ENCODE results near the gene PTTG1IP. TPM values are rescaled to one million over a fixed set of nuclear protein-coding genes. Genes with fewer than 3 reads are reported as not detected.

Gene PTTG1IP
- total and polyA plus RNA-seq, 3 experiments from 2014 or later, result 48.2 to 69.8 (median 50.8) TPM

DNA sequence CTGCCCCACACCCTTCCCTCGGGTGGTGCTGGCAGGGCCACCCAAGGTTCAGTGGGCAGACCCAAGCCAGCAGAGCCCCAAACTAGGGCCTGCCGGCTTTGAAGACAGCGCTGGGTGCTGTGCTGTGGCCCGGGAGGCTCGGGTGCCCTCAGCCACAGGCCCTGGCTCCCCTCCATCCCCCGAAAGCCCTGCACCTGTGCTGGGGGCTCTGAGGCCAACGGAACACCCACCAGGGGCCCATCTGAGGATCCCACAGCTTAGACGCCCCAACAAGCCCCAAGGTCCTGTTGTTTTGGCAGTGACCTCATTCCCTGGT is 38.6 kb upstream of the PTTG1IP start:
- Histone ChIP-seq H3K27ac (ENCODE audit: low read depth, low read length) (peak overlapping the region; percentile 53), H3K4me3 (ENCODE audit: low read length) (peak overlapping the region; percentile 47), H3K9me3 (ENCODE audit: low read length) (no peaks in the 10 kb centered on the region), H3K4me1 (ENCODE audit: insufficient read depth, low read length) (peaks cover 95% of the 10 kb centered on the region), H3K27me3 (ENCODE audit: insufficient read depth, low read length, poor library complexity, severe bottlenecking) (no peaks in the 10 kb centered on the region), H3K36me3 (ENCODE audit: insufficient read depth, low read length) (peaks cover 15% of the 10 kb centered on the region)
- ChIA-PET CTCF (interaction anchor here (0.7 to 12.5 kb wide), 5 partner anchors 7 to 402 kb away, joined by 3 to 219 read pairs (median 3); partner anchors contain the start of gene PTTG1IP), POLR2A (interaction anchor here (1.0 to 5.4 kb wide), 2 partner anchors 15 to 20 kb away, joined by 4 to 72 read pairs; no protein-coding TSS in a partner anchor)
- DNase-seq, result no peak
- no peaks in the 10 kb centered on the region for H3K9me3 Mint-ChIP-seq
- H3K27me3 Mint-ChIP-seq, result no peaks in the 10 kb centered on the region
- peak overlapping the region; percentile 82 to 99 (median 93) for H3K27ac Mint-ChIP-seq
- H3K4me3 Mint-ChIP-seq, result peak overlapping the region; percentile 56 to 89 (median 78)
- H3K36me3 Mint-ChIP-seq, result peaks cover 3 to 31% (median 13%) of the 10 kb centered on the region in 3 donors
- peaks cover 63 to 81% (median 69%) of the 10 kb centered on the region in 3 donors for H3K4me1 Mint-ChIP-seq

DNA sequence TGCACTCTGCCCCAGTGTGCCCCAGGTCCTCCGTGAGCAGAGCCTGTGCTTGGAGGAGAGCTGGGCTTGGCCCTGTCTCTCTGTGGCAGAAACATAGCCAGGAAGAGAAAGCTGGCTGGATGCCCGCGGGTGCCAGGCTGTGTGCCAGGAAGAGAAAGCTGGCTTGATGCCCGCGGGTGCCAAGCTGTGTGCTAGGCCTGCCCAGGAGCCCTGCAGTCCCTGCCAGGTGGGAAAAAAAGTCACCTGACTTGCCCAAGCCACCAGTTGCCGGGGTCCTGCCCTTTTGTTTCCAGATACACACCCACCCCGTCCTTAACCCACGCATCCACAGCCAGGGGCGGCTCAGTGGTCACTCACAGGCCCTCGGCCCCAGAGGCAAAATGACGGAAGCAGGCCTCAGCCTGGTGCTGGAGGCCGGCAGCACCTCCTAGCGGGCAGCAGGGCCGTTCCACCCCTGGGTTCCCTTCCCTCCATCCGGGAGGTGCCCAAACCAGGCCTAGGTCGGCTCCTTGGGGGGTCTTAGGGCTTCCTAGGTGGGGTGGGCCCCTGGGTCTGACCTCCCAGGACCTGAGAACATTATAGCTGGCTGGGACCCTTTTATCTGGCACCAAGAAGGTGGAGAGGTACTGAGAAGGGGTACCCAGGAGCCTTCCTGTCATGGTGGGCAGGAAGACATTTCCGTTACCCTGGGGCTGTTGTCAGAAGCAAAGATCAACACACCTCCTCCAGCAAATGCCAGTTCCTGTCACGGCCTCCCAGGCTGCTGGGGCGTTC is 38.1 kb upstream of the PTTG1IP start:
- Mint-ChIP-seq H3K36me3 (peaks cover 3 to 28% (median 11%) of the 10 kb centered on the region in 3 donors), H3K9me3 (no peaks in the 10 kb centered on the region), H3K4me3 (peak overlapping the region; percentile 56 to 89 (median 78)), H3K27ac (peak overlapping the region; percentile 82 to 99 (median 93)), H3K27me3 (no peaks in the 10 kb centered on the region), H3K4me1 (peaks cover 57 to 77% (median 65%) of the 10 kb centered on the region in 3 donors)
- Histone ChIP-seq H3K4me1 (ENCODE audit: insufficient read depth, low read length) (peaks cover 95% of the 10 kb centered on the region), H3K27ac (ENCODE audit: low read depth, low read length) (peak overlapping the region; percentile 53), H3K4me3 (ENCODE audit: low read length) (peak overlapping the region; percentile 47), H3K9me3 (ENCODE audit: low read length) (no peaks in the 10 kb centered on the region), H3K27me3 (ENCODE audit: insufficient read depth, low read length, poor library complexity, severe bottlenecking) (no peaks in the 10 kb centered on the region), H3K36me3 (ENCODE audit: insufficient read depth, low read length) (peaks cover 21% of the 10 kb centered on the region)
- ChIA-PET CTCF (interaction anchor here (0.7 to 12.5 kb wide), 8 partner anchors 8 to 401 kb away, joined by 3 to 219 read pairs (median 3); partner anchors contain the start of genes ITGB2 and PTTG1IP), POLR2A (interaction anchor here (1.0 to 5.4 kb wide), 6 partner anchors 8 to 38 kb away, joined by 4 to 72 read pairs (median 8); partner anchors contain the start of genes ITGB2 and PTTG1IP)
- DNase-seq, result peak; percentile 44 to 82 (median 75)

DNA sequence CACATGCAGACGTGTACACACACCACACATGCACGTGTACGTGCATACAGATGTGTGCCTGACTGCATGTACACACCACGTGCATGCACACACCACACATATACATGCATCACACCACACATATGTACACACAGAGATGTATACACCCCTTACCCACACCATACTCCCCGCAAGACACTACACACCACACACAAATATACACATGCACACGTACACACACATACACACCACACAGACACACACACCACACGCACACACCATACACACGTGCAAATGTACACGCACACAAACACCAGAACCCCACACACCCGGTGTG is 37.5 kb upstream of the PTTG1IP start:
- ChIA-PET CTCF (interaction anchor here (0.9 to 12.5 kb wide), 6 partner anchors 8 to 218 kb away, joined by 3 to 219 read pairs (median 3); partner anchors contain the start of gene ITGB2), POLR2A (interaction anchor here (1.0 to 5.4 kb wide), 5 partner anchors 9 to 37 kb away, joined by 4 to 72 read pairs (median 10); partner anchors contain the start of genes ITGB2 and PTTG1IP)
- Histone ChIP-seq H3K36me3 (ENCODE audit: insufficient read depth, low read length) (peaks cover 26% of the 10 kb centered on the region), H3K27ac (ENCODE audit: low read depth, low read length) (peak overlapping the region; percentile 53), H3K9me3 (ENCODE audit: low read length) (no peaks in the 10 kb centered on the region), H3K4me1 (ENCODE audit: insufficient read depth, low read length) (peaks cover 94% of the 10 kb centered on the region), H3K4me3 (ENCODE audit: low read length) (peak overlapping the region; percentile 47), H3K27me3 (ENCODE audit: insufficient read depth, low read length, poor library complexity, severe bottlenecking) (no peaks in the 10 kb centered on the region)
- no peaks in the 10 kb centered on the region for H3K27me3 Mint-ChIP-seq
- H3K9me3 Mint-ChIP-seq, result no peaks in the 10 kb centered on the region
- H3K4me3 Mint-ChIP-seq, result peak overlapping the region; percentile 56 to 89 (median 78)
- peak overlapping the region; percentile 82 to 99 (median 93) for H3K27ac Mint-ChIP-seq
- DNase-seq, result no peak
- H3K36me3 Mint-ChIP-seq, result peaks cover 3 to 33% (median 11%) of the 10 kb centered on the region in 3 donors
- H3K4me1 Mint-ChIP-seq, result peaks cover 56 to 74% (median 62%) of the 10 kb centered on the region in 3 donors

DNA sequence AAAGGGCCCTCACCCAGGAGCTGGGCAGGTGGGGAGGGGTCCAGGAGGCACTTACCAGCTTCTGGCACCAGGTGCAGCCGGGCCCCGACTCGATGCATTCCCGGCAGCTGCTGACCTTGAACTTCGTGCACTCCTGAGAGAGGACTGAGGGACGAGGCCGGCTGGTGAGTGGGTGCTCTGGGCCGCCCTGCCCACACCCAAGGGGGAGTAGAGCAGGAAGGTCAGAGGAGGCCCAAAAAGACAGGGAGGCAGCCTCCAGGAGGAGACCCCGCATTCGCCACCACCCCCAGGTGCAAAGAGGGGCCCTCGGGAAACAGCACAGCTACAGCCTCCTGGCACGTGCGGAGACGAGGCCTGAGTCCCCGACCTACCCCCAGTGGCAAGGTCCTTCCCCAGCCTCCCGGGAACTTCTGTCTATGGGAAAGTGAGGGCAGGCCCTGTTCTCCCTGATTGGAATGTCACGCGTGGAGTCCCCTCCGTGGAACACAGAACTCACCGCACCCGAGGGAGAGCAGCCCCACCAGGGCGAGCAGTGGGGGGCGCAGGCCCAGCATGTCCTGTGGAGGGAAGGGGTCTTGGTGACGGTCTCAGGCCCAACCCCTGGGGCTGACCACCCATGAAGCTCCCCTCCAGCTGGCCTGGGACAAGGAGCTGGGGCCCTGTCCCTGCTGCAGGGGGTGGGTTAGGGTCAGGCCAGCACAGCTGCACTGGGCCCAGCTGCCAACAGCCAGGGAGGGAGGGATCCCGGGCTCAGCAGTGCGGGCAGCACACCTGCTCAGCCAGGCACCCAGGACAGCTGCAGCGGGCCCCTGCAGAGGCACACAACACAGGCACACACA is 37.0 kb upstream of the PTTG1IP start:
- Mint-ChIP-seq H3K27ac (peak overlapping the region in 6 of 8 donors; percentile 39 to 94 (median 88)), H3K9me3 (no peaks in the 10 kb centered on the region), H3K4me3 (peak overlapping the region in 5 of 7 donors; percentile 3 to 89 (median 77)), H3K4me1 (peaks cover 50 to 69% (median 57%) of the 10 kb centered on the region in 3 donors), H3K36me3 (peaks cover 3 to 36% (median 11%) of the 10 kb centered on the region in 3 donors), H3K27me3 (no peaks in the 10 kb centered on the region)
- Histone ChIP-seq H3K4me1 (ENCODE audit: insufficient read depth, low read length) (peaks cover 90% of the 10 kb centered on the region), H3K27me3 (ENCODE audit: insufficient read depth, low read length, poor library complexity, severe bottlenecking) (no peaks in the 10 kb centered on the region), H3K9me3 (ENCODE audit: low read length) (no peaks in the 10 kb centered on the region), H3K4me3 (ENCODE audit: low read length) (peak overlapping the region; percentile 47), H3K36me3 (ENCODE audit: insufficient read depth, low read length) (peaks cover 26% of the 10 kb centered on the region), H3K27ac (ENCODE audit: low read depth, low read length) (no peak overlapping the region)
- no peak for DNase-seq
- POLR2A ChIA-PET, result interaction anchor here (1.2 to 5.4 kb wide), 4 partner anchors 10 to 21 kb away, joined by 4 to 72 read pairs (median 10); partner anchors contain the start of gene ITGB2
- CTCF ChIA-PET, result interaction anchor here (0.9 to 12.5 kb wide), 4 partner anchors 15 to 218 kb away, joined by 3 to 219 read pairs (median 30); no protein-coding TSS in a partner anchor

DNA sequence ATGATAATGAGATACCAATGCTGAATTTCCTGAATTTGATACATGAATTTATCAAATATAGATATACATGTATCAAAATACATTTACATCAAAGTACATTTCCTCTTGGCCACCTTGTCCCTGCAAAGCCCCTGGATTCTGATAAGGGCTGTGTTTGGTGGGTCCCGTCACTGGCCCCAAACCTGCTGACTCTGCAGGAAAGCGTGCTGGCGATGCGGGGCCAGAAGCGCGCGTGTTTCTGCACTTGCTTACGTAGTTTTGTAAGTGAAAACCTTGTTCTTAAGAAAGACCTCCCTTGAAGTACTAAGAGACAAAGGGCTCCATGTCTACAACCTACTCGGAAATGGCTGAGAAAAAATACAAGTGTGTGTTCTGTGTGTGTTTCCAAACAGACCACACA is 36.2 kb upstream of the PTTG1IP start:
- POLR2A ChIA-PET, result interaction anchor here (0.6 to 2.3 kb wide), 3 partner anchors 10 to 92 kb away, joined by 4 to 11 read pairs (median 10); partner anchors contain the start of gene ITGB2
- H3K4me3 ChIP-seq (ENCODE audit: low read length), result no peak overlapping the region
- H3K9me3 Mint-ChIP-seq, result no peaks in the 10 kb centered on the region
- H3K4me1 ChIP-seq (ENCODE audit: insufficient read depth, low read length), result peaks cover 83% of the 10 kb centered on the region
- H3K27ac ChIP-seq (ENCODE audit: low read depth, low read length), result no peak overlapping the region
- H3K4me1 Mint-ChIP-seq, result peaks cover 43 to 67% (median 51%) of the 10 kb centered on the region in 3 donors
- no peaks in the 10 kb centered on the region for H3K27me3 ChIP-seq (ENCODE audit: insufficient read depth, low read length, poor library complexity, severe bottlenecking)
- peak in 1 of 5 donors; percentile 39 for DNase-seq
- peaks cover 29% of the 10 kb centered on the region for H3K36me3 ChIP-seq (ENCODE audit: insufficient read depth, low read length)
- peaks cover 5 to 42% (median 11%) of the 10 kb centered on the region in 3 donors for H3K36me3 Mint-ChIP-seq
- no peaks in the 10 kb centered on the region for H3K9me3 ChIP-seq (ENCODE audit: low read length)
- peak overlapping the region in 1 of 7 donors; percentile 26 for H3K4me3 Mint-ChIP-seq
- H3K27ac Mint-ChIP-seq, result peak overlapping the region in 6 of 8 donors; percentile 56 to 87 (median 68)
- CTCF ChIA-PET, result interaction anchor here (5.8 to 12.5 kb wide), 2 partner anchors 15 to 21 kb away, joined by 57 to 219 read pairs; no protein-coding TSS in a partner anchor
- no peaks in the 10 kb centered on the region for H3K27me3 Mint-ChIP-seq

DNA sequence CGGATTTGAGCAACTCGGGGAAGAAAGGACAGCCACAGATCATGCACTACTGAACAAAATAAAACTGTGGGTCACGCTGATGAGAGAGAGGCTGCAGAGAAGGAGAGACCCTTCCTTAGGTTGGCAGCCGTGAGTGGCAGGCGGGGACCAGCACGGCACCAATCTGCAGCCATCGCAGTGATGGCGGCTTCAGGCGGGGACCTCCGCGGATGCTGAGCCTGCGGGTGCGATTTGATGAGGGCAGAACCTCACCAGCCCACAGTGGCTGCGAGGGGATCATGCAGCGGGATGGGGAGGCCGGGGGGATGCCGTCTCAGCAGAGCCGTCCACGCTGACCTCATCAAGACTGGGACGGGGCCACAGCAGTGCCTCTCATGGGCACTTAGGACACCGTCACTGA is 35.4 kb upstream of the PTTG1IP start:
- peaks cover 10 to 50% (median 16%) of the 10 kb centered on the region in 3 donors for H3K36me3 Mint-ChIP-seq
- H3K4me1 Mint-ChIP-seq, result peaks cover 42 to 65% (median 49%) of the 10 kb centered on the region in 3 donors
- H3K27ac Mint-ChIP-seq, result peak overlapping the region in 6 of 8 donors; percentile 11 to 77 (median 61)
- peak overlapping the region in 1 of 7 donors; percentile 79 for H3K4me3 Mint-ChIP-seq
- POLR2A ChIA-PET, result interaction anchor here (0.9 kb wide), 1 partner anchor 12 kb away, joined by 3 read pairs; no protein-coding TSS in a partner anchor
- Histone ChIP-seq H3K27ac (ENCODE audit: low read depth, low read length) (no peak overlapping the region), H3K4me1 (ENCODE audit: insufficient read depth, low read length) (peaks cover 75% of the 10 kb centered on the region), H3K27me3 (ENCODE audit: insufficient read depth, low read length, poor library complexity, severe bottlenecking) (no peaks in the 10 kb centered on the region), H3K9me3 (ENCODE audit: low read length) (no peaks in the 10 kb centered on the region), H3K36me3 (ENCODE audit: insufficient read depth, low read length) (peaks cover 37% of the 10 kb centered on the region), H3K4me3 (ENCODE audit: low read length) (no peak overlapping the region)
- no peak for DNase-seq
- no peaks in the 10 kb centered on the region for H3K27me3 Mint-ChIP-seq
- no peaks in the 10 kb centered on the region for H3K9me3 Mint-ChIP-seq
- CTCF ChIA-PET, result no interaction called here

Data from CD8-positive, alpha-beta memory T cell (primary cell).